Activated T-cell treated with anti-CD3 and anti-CD28 coated beads, Interleukin-2, amount 50 U/mL, for 1 hour (primary cell): ENCODE measurements around the gene ARID1B.
A peak's percentile ranks its signal among the peaks of the same experiment; 100 is the strongest.

Experiments used
- DNase-seq: peaks from one replicate; pipeline ENCODE4 v3.0.0-alpha.2; 2020

The ARID1B gene

DNA sequence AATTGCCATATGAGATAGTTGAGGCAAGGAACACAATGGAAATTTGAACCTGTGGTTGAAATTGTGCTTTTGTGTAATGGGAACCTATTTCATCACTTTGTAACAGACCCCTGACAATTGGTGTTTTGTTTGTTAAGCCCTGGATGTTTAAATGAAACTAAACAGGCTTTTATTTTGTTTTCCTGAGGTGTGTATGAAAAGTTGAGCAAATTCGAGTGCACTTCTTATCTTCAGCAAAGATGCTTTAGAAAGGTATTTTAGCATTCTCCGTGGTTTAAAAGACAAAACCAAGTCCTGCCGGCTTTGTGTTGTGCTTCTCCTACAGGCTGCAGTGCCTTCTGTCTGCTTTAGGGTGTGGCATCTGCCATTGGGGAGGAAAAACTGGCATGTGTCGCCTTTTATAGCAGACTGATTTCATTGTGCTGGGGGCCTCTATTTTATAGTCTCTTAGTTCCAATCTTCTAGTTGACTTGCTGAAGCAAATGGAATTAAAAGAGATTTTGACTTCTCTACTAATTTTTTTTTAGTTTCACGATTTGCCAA is 2.2 kb upstream of the ARID1B start:
- no peak for DNase-seq

DNA sequence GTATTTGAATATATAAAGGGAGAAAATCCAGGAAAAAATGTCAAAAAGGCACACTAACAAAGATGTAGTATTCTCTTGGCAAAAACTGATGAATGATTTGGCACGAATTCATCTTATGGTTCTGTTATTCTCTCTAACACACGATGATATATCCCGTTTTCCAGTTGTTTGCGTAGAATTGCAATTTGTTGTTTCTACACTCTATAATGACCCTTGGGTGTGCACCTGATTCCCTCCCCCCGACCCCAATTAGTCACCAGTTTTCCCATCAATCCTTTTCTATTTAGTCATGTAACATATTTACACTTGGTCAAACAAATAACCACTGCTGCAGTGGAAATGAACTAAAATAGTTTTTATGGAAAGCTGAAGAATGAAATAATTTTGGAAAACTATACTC is 1.5 kb upstream of the ARID1B start:
- DNase-seq, result no peak

DNA sequence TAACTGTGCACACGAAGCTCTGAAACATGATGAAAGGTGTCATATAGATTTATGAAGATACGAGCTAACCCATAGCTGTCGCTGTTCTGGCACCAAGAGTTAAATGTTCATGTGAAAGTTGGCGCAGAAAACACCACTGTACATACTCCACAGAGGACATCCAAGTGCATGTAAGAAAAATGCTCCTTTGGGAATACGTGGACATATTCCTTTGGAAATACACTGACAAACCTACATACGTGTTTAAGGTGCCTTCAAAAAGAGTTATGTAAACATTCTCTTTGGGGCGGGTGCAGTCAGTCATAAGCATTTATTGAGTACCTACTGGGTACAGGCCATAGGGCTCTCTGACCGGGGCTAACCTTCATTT is 723 bp upstream of the ARID1B start:
- no peak for DNase-seq

DNA sequence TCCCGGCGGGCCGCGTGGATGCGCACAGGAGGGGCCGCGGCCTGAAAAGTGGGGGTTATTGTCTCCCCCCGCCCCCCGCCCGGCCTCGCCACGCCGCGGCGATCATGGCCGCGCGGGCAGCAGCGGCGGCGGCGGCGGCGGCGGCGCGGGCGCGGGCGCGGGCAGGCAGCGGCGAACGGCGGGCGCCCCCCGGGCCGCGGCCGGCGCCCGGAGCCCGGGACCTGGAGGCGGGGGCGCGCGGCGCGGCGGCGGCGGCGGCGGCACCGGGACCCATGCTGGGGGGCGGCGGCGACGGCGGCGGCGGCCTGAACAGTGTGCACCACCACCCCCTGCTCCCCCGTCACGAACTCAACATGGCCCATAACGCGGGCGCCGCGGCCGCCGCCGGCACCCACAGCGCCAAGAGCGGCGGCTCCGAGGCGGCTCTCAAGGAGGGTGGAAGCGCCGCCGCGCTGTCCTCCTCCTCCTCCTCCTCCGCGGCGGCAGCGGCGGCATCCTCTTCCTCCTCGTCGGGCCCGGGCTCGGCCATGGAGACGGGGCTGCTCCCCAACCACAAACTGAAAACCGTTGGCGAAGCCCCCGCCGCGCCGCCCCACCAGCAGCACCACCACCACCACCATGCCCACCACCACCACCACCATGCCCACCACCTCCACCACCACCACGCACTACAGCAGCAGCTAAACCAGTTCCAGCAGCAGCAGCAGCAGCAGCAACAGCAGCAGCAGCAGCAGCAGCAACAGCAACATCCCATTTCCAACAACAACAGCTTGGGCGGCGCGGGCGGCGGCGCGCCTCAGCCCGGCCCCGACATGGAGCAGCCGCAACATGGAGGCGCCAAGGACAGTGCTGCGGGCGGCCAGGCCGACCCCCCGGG is 637 bp downstream of the ARID1B start:
- peak; percentile 72 for DNase-seq

DNA sequence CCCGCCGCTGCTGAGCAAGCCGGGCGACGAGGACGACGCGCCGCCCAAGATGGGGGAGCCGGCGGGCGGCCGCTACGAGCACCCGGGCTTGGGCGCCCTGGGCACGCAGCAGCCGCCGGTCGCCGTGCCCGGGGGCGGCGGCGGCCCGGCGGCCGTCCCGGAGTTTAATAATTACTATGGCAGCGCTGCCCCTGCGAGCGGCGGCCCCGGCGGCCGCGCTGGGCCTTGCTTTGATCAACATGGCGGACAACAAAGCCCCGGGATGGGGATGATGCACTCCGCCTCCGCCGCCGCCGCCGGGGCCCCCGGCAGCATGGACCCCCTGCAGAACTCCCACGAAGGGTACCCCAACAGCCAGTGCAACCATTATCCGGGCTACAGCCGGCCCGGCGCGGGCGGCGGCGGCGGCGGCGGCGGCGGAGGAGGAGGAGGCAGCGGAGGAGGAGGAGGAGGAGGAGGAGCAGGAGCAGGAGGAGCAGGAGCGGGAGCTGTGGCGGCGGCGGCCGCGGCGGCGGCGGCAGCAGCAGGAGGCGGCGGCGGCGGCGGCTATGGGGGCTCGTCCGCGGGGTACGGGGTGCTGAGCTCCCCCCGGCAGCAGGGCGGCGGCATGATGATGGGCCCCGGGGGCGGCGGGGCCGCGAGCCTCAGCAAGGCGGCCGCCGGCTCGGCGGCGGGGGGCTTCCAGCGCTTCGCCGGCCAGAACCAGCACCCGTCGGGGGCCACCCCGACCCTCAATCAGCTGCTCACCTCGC is 1.5 kb downstream of the ARID1B start:
- peak; percentile 71 for DNase-seq

DNA sequence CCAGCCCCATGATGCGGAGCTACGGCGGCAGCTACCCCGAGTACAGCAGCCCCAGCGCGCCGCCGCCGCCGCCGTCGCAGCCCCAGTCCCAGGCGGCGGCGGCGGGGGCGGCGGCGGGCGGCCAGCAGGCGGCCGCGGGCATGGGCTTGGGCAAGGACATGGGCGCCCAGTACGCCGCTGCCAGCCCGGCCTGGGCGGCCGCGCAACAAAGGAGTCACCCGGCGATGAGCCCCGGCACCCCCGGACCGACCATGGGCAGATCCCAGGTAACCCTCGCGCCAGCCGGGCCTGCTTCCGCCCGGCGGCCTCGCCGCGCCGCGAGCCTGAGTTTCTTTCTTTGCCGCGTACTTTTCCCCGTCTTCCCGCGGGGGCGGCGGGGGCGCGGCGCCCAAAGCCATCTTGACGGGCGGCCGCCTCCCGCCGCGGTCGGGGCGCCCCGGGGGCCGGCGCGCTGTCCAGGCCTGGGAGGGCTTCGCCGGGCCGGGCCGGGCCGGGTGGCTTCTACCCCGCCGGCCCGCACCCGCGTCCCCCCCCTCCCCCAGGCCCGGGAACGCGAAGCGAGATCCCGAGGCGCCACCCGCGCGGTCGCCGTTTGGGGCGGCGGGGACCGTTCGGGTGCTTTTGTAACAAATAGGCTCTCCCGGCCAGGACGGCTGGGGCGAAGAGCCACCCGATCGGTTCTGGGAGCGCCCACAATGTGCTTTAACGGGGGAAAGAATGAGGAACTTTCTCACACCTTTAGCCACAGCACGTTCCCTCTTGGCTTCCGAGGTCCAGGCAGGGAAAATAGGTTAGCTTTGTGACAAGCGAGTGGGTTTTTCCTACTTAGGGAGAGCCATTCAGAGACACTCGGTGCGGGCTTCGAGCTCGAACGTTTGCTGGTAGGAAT is 2.3 kb downstream of the ARID1B start:
- no peak for DNase-seq

DNA sequence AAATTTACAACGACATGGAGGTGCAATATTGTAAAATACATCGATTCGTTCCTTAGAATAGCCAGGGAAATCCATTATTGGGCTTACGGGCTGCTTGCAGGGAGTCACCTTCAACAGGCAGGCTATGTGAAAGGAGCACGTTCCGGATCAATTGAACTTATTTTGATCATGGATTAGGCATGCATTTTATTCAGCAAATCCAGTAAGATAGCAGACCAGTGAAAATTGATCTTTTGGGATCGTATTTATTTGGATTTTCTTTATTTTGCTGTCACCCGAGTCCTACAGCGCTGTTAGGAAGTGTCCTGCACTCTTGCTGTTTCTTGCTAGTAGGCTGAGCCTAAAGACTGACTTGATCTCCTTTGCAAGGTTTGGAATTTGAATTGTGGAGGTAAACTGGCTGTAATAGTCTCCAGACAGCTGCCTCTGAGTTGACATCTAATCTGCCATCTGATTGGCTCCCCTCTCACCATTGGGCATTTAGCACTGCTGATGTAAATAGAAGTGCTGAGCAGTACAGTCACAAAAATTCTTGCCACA is 3.0 kb downstream of the ARID1B start:
- no peak for DNase-seq

DNA sequence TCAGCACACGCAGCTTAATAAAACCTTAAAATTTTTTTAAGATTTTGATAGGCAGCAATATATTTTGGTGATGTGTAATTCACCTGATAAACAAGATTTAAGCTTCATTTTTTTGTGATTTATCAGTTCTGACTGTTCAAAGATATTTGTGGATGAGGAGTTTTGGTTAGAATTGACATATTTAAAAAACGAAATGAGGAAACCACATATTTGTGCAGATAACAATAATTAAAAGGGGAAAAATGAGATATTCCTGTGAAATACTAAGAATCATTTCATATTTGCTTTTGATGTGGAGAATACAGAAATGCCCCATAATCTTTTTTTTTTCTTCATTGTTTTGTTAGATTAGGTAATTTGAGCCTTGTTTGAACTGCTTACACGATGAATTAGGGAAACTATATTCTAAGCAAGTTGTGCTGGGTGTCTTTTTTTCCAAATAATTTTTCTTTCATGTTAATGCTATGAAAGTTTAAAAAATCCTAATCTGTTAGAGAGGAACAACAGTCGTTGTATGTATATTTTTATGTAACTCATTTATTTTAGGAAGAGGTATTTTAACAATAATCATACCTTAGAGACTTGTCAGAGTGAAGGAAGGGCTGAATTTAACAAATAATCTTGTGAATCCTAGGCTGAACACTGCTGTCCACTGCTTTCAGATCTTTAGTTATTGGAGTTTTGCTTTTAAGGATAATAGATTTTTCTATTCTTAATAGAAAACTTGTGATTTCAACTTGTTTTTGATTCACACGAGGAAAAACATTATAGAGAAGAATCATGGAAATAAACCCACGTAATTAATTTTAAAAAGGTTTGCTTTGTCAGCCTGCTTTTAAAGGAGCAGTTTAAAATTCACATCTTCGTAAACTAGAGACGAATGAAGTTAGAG is 4.0 kb downstream of the ARID1B start:
- DNase-seq, result no peak

DNA sequence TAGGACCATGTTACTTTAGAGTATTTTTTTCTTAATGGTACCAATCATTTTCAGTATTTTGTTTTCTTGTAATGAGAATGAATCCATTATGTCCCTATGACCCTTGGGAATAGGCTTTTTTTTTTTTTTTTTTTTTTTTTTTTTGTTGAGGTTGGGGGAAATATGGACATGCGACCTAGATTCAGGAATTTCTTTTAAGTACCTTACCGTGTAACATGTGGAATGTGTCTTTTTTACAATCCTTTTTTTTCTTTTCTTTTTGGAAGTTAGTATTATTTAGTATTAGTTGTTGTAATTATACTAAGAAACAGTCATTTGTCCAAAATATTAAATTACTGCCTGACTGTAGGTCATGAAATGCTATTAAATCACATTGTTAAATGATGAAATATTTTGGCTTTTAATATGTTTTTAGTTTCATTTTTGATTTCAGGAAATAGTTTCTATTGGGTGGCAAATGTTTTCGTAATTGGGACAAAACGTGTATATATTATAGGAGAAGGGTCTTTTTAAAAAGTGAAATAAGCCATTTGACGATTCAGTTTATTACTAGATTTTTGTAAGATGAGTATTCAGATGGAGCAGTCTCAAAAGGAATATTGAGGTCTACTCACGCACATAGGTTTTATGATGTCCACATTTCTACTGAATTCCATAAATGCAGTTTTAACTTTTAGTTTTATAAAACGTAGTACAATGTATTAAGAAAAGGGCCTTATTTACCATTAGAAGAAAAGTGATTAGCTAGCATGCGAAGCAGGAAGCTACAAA is 4.9 kb downstream of the ARID1B start:
- no peak for DNase-seq

DNA sequence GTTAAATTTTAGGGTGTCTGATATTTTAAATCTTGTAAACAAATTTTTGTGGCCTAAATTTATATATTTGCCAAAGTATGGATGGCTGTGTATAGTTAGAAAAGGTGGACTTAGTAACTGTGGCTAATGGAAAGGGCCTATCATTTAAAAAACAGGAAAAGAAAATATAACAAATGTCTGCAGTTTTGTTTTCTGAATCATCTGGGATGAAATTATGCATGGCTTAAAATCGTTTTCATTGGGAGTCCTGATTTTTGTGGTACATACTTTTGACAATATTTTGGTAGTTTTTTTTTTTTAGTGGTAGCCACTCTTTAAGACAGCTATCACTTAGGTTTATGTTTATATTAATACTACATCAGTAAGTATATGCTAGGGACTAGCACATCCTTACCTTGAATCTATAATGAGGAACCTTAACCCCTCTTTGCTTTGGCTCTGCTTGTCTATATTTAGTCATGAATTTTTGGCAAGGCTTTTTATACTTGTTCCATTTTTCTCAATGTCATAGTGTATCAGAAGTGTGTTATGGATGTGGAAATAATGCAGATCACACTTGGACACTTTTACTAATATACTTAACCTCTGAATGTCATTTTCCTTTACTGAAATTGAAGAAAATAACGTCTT is 5.6 kb downstream of the ARID1B start:
- no peak for DNase-seq

DNA sequence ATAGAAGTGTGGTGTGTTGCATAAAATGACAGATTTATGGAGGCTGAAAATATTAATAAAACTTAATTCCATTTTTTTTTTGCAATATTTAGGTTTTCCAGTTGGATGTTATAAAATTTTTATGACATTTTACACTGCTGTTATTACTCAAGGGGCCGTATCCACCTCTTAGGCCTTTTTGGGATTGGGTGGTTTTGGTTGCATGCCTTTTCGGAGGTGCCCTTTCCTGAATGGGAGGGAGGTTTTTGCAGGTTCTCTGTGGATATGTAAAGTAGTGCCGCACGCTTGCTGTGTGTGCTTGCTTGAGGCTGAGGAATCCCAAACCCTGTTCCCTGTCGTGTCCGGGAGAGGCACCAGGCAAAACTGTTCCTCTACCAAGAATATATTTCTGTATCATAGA is 6.8 kb downstream of the ARID1B start:
- DNase-seq, result no peak

DNA sequence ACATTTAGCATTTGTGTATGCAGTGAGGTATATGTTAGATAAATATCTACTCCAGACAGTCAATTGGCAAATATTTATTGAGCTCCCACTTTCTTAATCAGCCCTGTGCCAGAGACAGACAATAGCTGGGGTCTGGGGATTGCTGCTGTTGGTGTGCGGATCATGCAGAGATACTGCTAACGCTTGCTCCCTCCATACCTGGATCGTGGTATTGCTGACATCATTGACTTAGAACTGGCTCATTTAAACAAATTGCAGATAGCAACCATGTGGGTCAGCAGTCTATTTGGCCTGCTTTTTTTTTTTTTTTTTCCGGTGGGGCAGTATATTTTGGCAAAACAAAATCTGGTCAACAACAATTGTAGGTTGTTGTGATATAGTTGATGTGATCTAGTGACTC is 9.5 kb downstream of the ARID1B start:
- no peak for DNase-seq

DNA sequence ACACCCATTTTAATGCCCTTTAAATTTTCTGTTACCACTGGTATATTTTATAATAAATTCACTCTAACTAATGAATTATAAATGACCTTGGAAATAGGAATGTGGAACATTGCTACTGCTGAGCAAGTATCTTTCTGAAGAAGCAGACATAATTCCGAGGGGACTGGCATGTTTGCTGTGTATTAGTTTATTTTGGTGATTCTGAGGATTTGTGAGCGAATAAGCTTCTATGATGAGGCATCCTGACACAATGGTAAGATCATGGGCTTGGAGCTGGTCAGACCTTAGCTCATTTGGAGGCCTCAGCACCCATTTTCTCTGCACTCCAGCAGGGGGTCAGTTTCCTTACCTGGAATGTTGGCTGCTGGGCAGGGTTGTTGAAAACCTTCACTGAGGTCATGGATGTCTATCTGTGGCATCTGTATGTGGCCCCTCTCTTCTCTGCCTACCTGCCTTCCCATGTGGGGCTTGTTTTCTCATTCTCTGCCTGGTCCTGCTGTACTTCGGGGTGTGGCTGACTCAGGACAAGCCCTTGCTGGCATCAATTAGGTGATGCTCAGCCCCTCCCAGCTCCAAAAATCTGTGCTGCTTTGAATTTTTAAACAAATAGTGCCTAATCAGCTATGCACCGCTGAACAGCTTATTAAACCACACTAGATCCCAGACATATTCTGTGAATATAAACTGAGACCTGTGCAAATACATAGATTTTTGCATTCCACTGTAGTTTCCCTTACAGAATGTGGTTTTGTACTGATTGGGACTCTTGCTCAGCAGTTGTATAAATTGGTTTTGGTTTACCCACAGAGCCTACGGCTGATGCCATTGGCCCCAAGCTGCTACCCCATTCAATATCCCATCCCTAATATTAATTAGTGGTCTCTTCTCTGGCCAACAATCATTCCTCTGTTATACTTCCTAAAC is 10.7 kb downstream of the ARID1B start:
- DNase-seq, result no peak

DNA sequence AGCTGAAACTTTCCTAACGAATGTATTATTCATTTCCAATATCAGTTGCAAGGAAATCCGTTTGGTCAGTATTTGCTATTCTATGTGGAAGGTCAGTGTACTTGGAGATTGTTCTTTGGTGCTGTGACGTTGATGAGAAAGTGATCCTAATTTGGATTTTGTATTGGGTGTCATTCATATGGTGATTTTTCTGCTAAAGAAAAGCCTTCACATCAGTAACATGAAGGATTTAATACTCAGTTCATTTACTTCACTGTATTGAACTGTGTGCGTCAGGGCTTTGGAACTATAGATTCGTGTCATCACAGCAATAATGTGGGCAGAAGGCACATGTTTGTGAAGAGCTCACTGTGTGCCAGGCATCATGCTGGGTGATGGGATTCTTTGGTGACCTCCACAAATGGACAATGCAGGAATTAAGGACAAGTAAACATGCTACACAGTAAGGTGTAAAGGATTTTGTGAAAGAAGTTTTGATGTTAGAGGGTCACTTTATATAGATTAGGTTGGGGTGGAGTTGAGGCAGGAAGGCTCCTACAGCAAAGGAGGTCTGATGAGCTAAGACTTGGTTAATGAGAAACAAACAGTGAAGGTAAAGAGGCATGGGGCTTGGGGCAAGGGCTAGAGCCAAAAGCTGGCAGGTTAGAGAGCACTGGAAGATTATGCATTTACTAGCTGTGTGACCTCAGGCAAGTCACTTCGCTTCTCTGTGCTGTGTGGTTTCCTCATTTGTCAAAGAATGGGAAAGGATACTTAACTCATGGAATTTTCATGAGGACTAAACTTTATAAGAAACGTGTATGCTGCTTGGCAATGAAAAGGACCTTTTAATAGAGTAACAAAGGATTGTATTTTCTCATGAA is 12.1 kb downstream of the ARID1B start:
- DNase-seq, result no peak

DNA sequence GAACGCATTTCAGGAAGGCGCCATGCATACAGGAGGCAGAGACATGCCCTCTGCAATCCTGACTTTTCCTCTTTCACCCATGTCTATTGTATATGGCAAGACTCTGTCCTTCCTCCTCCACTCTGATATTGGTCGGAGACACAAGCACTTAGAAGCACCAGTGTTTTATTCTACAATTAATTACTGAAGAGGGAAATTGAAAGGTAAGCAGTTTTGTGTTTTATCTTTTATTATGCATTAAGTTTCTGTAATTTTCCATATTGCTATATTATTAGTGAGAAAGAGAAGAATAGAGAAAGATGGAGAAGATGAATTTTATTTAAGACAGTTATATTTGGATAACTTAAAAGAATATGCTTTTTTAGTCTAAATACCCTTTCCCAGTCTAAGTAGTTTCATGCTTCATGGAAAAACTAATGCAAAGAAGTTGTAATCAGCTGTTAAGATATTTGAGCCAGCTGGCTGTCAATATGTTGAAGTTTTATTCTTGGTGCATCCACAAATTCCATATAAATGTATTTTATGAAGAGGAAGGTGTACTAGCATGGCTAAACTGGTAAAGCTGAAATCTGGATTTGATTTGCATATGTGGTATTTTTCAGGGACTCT is 13.6 kb downstream of the ARID1B start:
- DNase-seq, result no peak

DNA sequence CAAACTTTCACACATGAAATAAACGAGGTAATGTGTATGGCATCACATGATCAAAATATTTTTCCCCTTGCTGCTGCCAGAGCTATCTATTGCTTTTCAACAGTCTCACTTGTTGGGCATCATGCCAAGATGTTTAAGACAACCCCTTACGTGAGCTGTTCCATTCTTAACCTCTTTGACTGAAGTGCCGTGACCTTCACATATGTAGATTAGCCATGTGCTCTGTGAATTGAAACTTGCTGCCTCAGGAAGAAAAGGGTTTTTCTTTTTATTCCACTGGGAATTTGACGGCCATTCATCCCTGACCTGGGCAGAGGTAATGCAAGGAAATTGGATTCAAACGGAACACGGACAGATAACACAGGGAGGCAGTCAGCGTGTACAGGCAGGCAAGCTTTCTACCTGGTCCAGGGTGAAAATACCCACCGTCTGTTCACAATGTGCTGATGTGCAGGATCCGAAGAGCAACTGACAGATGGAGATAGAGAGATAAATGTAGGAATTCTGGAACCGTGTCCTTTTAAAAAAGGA is 14.2 kb downstream of the ARID1B start:
- DNase-seq, result no peak

DNA sequence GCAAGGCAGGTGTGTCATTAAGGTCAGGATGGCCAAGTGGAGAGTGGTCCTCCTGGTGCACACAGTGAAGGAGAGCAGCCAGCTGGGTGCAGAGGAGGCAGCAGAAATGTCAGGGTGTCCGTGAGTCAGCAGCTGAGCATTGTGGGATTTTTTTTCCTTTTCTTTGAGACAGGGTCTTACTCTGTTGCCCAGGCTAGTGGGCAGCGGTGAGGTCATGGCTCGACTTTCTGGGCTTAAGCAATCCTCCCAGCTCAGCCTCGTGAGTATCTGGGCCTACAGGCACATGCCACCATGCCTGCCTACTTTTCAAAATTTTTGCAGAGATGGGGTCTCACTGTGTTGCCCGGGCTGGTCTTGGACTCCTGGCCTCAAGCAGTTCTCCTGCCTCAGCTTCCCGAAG is 16.0 kb downstream of the ARID1B start:
- DNase-seq, result no peak
